Upper lobe of left lung (tissue), 4 donors: ENCODE results near the gene CFAP74.

Source experiments
- EP300 ChIP-seq, 4 donors: sonication (generic); formaldehyde crosslinking; IDR thresholded peaks; one replicate each; pipeline ENCODE4 v1.5.1; 2017; ENCODE audit warnings: antibody characterized with exemption in 4 of 4, control low read depth in 2 of 4
- POLR2A ChIP-seq, 4 donors: fragments of 450-650 bp; IDR thresholded peaks; one replicate each; pipeline ENCODE4 v1.5.1; 2016 to 2017; ENCODE audit warnings: antibody characterized with exemption in 4 of 4, mild to moderate bottlenecking in 2 of 4
- TF ChIP-seq, protein P1 (sequence below), 6 experiments: fragments of 450-650 bp in 4 of 6; fragments of 200-600 bp in 2 of 6; sonication (generic) in 2 of 6; IDR thresholded peaks; one replicate each; pipeline ENCODE4 v1.5.1; 2016 to 2019; ENCODE audit warnings: antibody characterized with exemption in 6 of 6

GRCh38 chr1:1986451-1987141 lies 17.0 kb downstream of the CFAP74 start:
- TF ChIP-seq EP300 (IDR thresholded peaks at IDR 0.05) (no peak), POLR2A (IDR thresholded peaks at IDR 0.05) (no peak)
- TF ChIP-seq, protein P1, sequence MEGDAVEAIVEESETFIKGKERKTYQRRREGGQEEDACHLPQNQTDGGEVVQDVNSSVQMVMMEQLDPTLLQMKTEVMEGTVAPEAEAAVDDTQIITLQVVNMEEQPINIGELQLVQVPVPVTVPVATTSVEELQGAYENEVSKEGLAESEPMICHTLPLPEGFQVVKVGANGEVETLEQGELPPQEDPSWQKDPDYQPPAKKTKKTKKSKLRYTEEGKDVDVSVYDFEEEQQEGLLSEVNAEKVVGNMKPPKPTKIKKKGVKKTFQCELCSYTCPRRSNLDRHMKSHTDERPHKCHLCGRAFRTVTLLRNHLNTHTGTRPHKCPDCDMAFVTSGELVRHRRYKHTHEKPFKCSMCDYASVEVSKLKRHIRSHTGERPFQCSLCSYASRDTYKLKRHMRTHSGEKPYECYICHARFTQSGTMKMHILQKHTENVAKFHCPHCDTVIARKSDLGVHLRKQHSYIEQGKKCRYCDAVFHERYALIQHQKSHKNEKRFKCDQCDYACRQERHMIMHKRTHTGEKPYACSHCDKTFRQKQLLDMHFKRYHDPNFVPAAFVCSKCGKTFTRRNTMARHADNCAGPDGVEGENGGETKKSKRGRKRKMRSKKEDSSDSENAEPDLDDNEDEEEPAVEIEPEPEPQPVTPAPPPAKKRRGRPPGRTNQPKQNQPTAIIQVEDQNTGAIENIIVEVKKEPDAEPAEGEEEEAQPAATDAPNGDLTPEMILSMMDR (IDR thresholded peaks at IDR 0.05): no peak
